Mesothelial cell of epicardium (in vitro differentiated cells): Measurements from ENCODE around the gene NUP93. TPM values are rescaled to one million over a fixed set of nuclear protein-coding genes. Genes with fewer than 3 reads are reported as not detected.
A peak's percentile ranks its signal among the peaks of the same experiment; 100 is the strongest.
"Not testable (repeated sequence)": the region's sequence is repeated elsewhere in the genome, so short reads cannot be mapped to it uniquely, and the experiment has no call there.

Source experiments
- DNase-seq, 2 experiments: peaks; one replicate each; pipeline ENCODE4 v3.0.0; 2021; ENCODE audit warnings: low spot score in 2 of 2; ENCODE audit not compliant: unreplicated experiment in 2 of 2
- H3K27ac Mint-ChIP-seq: 2 replicates; pipeline ENCODE4 v1.8.0; 2021; ENCODE audit warnings: mixed read lengths
- H3K27me3 Mint-ChIP-seq: 2 replicates; pipeline ENCODE4 v1.8.0; 2021; ENCODE audit warnings: low read depth, mixed read lengths
- H3K36me3 Mint-ChIP-seq: 2 replicates; pipeline ENCODE4 v1.8.0; 2021; ENCODE audit warnings: mixed read lengths
- H3K4me1 Mint-ChIP-seq: 2 replicates; pipeline ENCODE4 v1.8.0; 2021; ENCODE audit warnings: mixed read lengths
- H3K4me3 Mint-ChIP-seq: 2 replicates; pipeline ENCODE4 v1.8.0; 2021; ENCODE audit warnings: mild to moderate bottlenecking, moderate library complexity, mixed read lengths
- H3K9me3 Mint-ChIP-seq: 2 replicates; pipeline ENCODE4 v1.8.0; 2021; ENCODE audit warnings: mixed read lengths
- total RNA-seq: library from RNA; stranded (reverse); gene quantifications from 3 replicates; pipeline ENCODE4 v1.2.1, GENCODE V29; 2021
- TF ChIP-seq, protein P1 (sequence below): fragments of 200-600 bp; sonication (generic); IDR thresholded peaks from one replicate; pipeline ENCODE4 v1.5.0; 2021; ENCODE audit warnings: antibody characterized with exemption; ENCODE audit not compliant: unreplicated experiment

NUP93 gene
- total RNA-seq, 1 donor from 2014 or later = 74.6 TPM

DNA sequence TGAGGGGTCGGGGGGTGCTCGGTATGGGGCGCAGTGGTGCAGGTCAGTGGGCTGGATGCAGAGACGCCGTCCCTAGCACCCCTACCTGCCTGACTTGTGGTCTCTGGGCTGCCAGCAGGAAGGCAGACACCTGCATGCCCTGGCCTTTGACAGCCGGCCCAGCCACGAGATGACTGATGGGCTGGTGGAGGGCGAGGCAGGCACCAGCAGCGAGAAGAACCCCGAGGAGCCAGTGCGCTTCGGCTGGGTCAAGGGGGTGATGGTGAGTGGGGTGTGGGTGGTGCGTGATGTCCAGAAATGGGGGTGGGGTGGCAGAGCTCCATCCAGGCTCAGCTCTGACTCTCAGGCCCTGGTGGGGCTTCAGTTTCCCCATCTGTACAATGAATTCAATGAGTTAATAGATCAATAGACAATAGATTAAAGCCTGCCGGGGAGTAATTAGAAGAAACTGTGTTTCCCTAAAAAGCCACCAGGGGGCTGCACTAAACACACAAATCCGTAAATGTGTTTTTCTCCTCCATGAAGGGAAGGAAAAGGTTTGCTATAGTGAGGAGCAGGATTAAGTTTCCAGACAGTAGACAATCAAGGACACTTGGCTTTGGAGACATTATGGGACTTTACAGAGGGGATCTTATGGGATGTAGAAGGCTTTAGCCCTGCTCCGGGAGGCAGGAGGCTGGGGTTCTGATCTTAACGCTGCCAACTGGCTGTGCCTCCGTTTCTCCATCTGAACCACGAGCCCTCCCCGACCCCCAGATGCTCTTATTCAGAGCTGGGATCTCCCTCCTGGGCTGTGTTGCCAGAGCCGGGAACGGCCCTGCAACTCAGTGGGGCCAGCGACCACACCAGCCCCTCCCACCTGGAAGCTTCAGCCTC lies 137.3 kb downstream of the NUP93 start:
- Mint-ChIP-seq H3K36me3 (no peaks in the 10 kb centered on the region), H3K27ac (no peak overlapping the region), H3K4me3 (no peak overlapping the region), H3K27me3 (no peaks in the 10 kb centered on the region), H3K4me1 (peaks cover 13% of the 10 kb centered on the region), H3K9me3 (no peaks in the 10 kb centered on the region)
- TF ChIP-seq, protein P1, sequence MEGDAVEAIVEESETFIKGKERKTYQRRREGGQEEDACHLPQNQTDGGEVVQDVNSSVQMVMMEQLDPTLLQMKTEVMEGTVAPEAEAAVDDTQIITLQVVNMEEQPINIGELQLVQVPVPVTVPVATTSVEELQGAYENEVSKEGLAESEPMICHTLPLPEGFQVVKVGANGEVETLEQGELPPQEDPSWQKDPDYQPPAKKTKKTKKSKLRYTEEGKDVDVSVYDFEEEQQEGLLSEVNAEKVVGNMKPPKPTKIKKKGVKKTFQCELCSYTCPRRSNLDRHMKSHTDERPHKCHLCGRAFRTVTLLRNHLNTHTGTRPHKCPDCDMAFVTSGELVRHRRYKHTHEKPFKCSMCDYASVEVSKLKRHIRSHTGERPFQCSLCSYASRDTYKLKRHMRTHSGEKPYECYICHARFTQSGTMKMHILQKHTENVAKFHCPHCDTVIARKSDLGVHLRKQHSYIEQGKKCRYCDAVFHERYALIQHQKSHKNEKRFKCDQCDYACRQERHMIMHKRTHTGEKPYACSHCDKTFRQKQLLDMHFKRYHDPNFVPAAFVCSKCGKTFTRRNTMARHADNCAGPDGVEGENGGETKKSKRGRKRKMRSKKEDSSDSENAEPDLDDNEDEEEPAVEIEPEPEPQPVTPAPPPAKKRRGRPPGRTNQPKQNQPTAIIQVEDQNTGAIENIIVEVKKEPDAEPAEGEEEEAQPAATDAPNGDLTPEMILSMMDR = peak; percentile 83
- no peak for DNase-seq

- H3K9me3 Mint-ChIP-seq = no peaks in the 10 kb centered on the region
- H3K4me1 Mint-ChIP-seq = peaks cover 13% of the 10 kb centered on the region
- H3K36me3 Mint-ChIP-seq = no peaks in the 10 kb centered on the region
- TF ChIP-seq, protein P1 = no peak
- no peak overlapping the region for H3K27ac Mint-ChIP-seq
- H3K27me3 Mint-ChIP-seq = no peaks in the 10 kb centered on the region
- no peak for DNase-seq
- no peak overlapping the region for H3K4me3 Mint-ChIP-seq
Observed at GRCh38 chr16:56868175-56868574, 138.2 kb downstream of the NUP93 start.

DNA sequence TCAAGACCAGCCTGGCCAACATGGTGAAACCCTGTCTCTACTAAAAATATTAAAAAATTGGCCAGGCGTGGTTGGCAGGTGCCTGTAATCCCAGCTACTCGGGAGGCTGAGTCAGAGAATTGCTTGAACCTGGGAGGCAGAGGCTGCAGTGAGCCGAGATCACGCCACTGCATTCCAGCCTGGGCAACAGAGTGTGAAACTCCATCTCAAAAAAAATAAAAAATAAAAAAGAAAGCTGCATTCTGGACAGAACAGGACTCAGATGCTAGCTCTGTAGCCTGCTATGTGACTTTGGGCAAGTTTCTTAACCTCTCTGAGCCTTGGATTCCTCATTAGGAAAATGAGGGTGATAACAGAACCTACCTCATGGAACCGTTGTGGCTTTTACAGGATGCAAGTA lies 138.8 kb downstream of the NUP93 start:
- peaks cover 13% of the 10 kb centered on the region for H3K4me1 Mint-ChIP-seq
- H3K4me3 Mint-ChIP-seq, H3K27ac Mint-ChIP-seq, H3K9me3 Mint-ChIP-seq, H3K36me3 Mint-ChIP-seq, H3K27me3 Mint-ChIP-seq, DNase-seq: not testable (repeated sequence)

DNA sequence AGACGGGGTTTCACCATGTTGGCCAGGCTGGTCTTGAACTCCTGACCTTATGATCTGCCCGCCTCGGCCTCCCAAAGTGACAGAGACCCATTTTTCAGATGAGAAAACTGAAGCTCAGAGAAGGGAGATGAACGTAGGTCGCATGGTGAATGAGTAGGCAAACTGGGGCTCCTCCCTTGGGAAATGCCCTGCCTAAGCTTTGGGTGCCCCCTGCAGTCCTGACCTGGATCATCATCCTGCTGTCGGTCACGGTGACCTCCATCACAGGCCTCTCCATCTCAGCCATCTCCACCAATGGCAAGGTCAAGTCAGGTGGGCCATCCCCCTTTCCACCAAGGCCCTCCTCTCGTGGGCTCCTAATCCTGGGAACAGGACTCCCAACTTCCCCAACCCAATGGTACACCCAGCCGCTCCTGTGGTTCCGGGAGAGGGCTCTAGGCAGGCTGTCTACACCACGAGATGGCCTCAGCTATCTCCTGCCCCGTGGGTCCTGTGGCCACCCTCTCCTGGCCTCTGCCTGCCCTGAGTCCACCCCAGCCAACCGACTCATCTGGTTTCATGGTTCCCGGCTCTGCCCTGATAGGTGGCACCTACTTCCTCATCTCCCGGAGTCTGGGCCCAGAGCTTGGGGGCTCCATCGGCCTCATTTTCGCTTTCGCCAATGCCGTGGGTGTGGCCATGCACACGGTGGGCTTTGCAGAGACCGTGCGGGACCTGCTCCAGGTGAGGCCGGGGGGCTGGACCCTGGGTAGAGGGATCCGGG lies 139.8 kb downstream of the NUP93 start:
- no peak overlapping the region for H3K4me3 Mint-ChIP-seq
- DNase-seq = no peak
- no peak overlapping the region for H3K27ac Mint-ChIP-seq

GRCh38 chr16:56870276-56870888 lies 140.5 kb downstream of the NUP93 start:
- H3K9me3 Mint-ChIP-seq = no peaks in the 10 kb centered on the region
- no peak for DNase-seq
- no peaks in the 10 kb centered on the region for H3K27me3 Mint-ChIP-seq
- no peak overlapping the region for H3K4me3 Mint-ChIP-seq
- H3K36me3 Mint-ChIP-seq = no peaks in the 10 kb centered on the region
- peaks cover 11% of the 10 kb centered on the region for H3K4me1 Mint-ChIP-seq
- TF ChIP-seq, protein P1 = no peak
- H3K27ac Mint-ChIP-seq = no peak overlapping the region

More for the DNA sequence above, 139.8 kb downstream of the NUP93 start:
- Mint-ChIP-seq H3K27me3 (no peaks in the 10 kb centered on the region), H3K36me3 (no peaks in the 10 kb centered on the region), H3K9me3 (no peaks in the 10 kb centered on the region), H3K4me1 (peaks cover 12% of the 10 kb centered on the region)
- TF ChIP-seq, protein P1 = no peak
